Trophoblast cell (in vitro differentiated cells and primary cell): Measurements from ENCODE around the gene DHRS3.

ENCODE experiments used
- DNase-seq, 2 donors: peaks; one replicate each; pipeline ENCODE4 v3.0.0-alpha.2; 2016
- H2AFZ ChIP-seq: 2 replicates; pipeline ENCODE4 v1.6.1; 2013; ENCODE audit warnings: low read length, moderate library complexity, mild to moderate bottlenecking; ENCODE audit not compliant: insufficient read depth, poor library complexity
- H2AK5ac ChIP-seq: 2 replicates; pipeline ENCODE4 v1.6.1; 2013; ENCODE audit warnings: mild to moderate bottlenecking, low read length
- H2BK120ac ChIP-seq: 2 replicates; pipeline ENCODE4 v1.6.1; 2013; ENCODE audit warnings: low read length, mild to moderate bottlenecking, moderate library complexity; ENCODE audit not compliant: insufficient read depth, poor library complexity
- H2BK12ac ChIP-seq: 2 replicates; pipeline ENCODE4 v1.6.1; 2013; ENCODE audit warnings: mild to moderate bottlenecking, low read length, moderate library complexity
- H2BK5ac ChIP-seq: 2 replicates; pipeline ENCODE4 v1.6.1; 2013; ENCODE audit warnings: low read length, low read depth, moderate library complexity, mild to moderate bottlenecking; ENCODE audit not compliant: poor library complexity
- H3K14ac ChIP-seq: 2 replicates; pipeline ENCODE4 v1.6.1; 2013; ENCODE audit warnings: mild to moderate bottlenecking, low read length
- H3K18ac ChIP-seq: 2 replicates; pipeline ENCODE4 v1.6.1; 2013; ENCODE audit warnings: mild to moderate bottlenecking, low read length
- H3K23ac ChIP-seq: 2 replicates; pipeline ENCODE4 v1.6.1; 2013; ENCODE audit warnings: low read length
- H3K27ac ChIP-seq: 2 replicates; pipeline ENCODE4 v1.5.1; 2013; ENCODE audit warnings: low read depth, mild to moderate bottlenecking, inconsistent platforms, low read length, moderate library complexity
- H3K27me3 ChIP-seq: 2 replicates; pipeline ENCODE4 v1.6.1; 2013; ENCODE audit warnings: inconsistent platforms, mild to moderate bottlenecking, low read length, moderate library complexity; ENCODE audit not compliant: insufficient read depth
- H3K36me3 ChIP-seq, 2 experiments: 1 replicate in 1 of 2; 2 replicates in 1 of 2; pipeline ENCODE4 v1.6.1; 2013; ENCODE audit warnings: low read length in 2 of 2, mild to moderate bottlenecking in 2 of 2, moderate library complexity in 1 of 2; ENCODE audit not compliant: insufficient read depth in 2 of 2, control insufficient read depth in 1 of 2
- H3K4ac ChIP-seq: 2 replicates; pipeline ENCODE4 v1.6.1; 2013; ENCODE audit warnings: low read depth, mild to moderate bottlenecking, low read length, moderate library complexity
- H3K4me1 ChIP-seq, 2 experiments: 1 replicate in 1 of 2; 2 replicates in 1 of 2; pipeline ENCODE4 v1.6.1; 2013; ENCODE audit warnings: low read length in 2 of 2, mild to moderate bottlenecking in 2 of 2, moderate library complexity in 1 of 2; ENCODE audit not compliant: insufficient read depth in 2 of 2, control insufficient read depth in 1 of 2
- H3K4me2 ChIP-seq: 2 replicates; pipeline ENCODE4 v1.6.1; 2013; ENCODE audit warnings: inconsistent platforms, mild to moderate bottlenecking, low read length, moderate library complexity
- H3K4me3 ChIP-seq: 2 replicates; pipeline ENCODE4 v1.5.1; 2013; ENCODE audit warnings: mild to moderate bottlenecking, low read depth, low read length, inconsistent platforms
- H3K79me1 ChIP-seq: one replicate; pipeline ENCODE4 v1.6.1; 2013; ENCODE audit warnings: low read length
- H3K79me2 ChIP-seq: 2 replicates; pipeline ENCODE4 v1.6.1; 2013; ENCODE audit warnings: low read length, mild to moderate bottlenecking; ENCODE audit not compliant: control insufficient read depth, insufficient read depth, poor library complexity
- H3K9ac ChIP-seq: 2 replicates; pipeline ENCODE4 v1.6.1; 2013; ENCODE audit warnings: mild to moderate bottlenecking, low read length
- H3K9me3 ChIP-seq: 2 replicates; pipeline ENCODE4 v1.6.1; 2013; ENCODE audit warnings: low read depth, mild to moderate bottlenecking, control low read depth, inconsistent platforms, low read length; ENCODE audit not compliant: insufficient read depth
- H4K12ac ChIP-seq: 2 replicates; pipeline ENCODE4 v1.6.1; 2013; ENCODE audit warnings: low read depth, mild to moderate bottlenecking, low read length, moderate library complexity
- H4K8ac ChIP-seq: 2 replicates; pipeline ENCODE4 v1.6.1; 2013; ENCODE audit warnings: low read depth, mild to moderate bottlenecking, low read length, moderate library complexity
- H4K91ac ChIP-seq: one replicate; pipeline ENCODE4 v1.6.1; 2013; ENCODE audit warnings: low read depth, mild to moderate bottlenecking, low read length, moderate library complexity
- WGBS: extraction: QIAGEN DNeasy Blood & Tissue Kit; methylation state at CpG from one replicate; pipeline ENCODE4 v1.1.7; 2013; ENCODE audit warnings: missing lambda C conversion rate; ENCODE audit not compliant: insufficient read length, insufficient coverage; ENCODE audit errors: extremely low coverage; 5-methylcytosine and 5-hydroxymethylcytosine counted together

DHRS3 gene

GRCh38 chr1:12547586-12548225 lies 70.3 kb downstream of the DHRS3 start:
- Histone ChIP-seq H3K9me3 (no peaks in the 10 kb centered on the region), H3K79me1 (peaks cover 3% of the 10 kb centered on the region), H2BK120ac (no peak overlapping the region), H4K8ac (no peak overlapping the region), H3K4me1 (peaks cover 3 to 5% of the 10 kb centered on the region in 2 experiments), H2AK5ac (no peak overlapping the region), H3K23ac (no peak overlapping the region), H3K14ac (no peak overlapping the region), H3K36me3 (no peaks in the 10 kb centered on the region), H4K12ac (no peak overlapping the region), H2BK12ac (no peak overlapping the region), H3K4me2 (no peak overlapping the region), H3K27ac (no peak overlapping the region), H2BK5ac (no peak overlapping the region), H3K18ac (no peak overlapping the region), H3K4me3 (no peak overlapping the region), H3K9ac (no peak overlapping the region), H4K91ac (no peak overlapping the region), H2AFZ (no peak overlapping the region), H3K79me2 (no peaks in the 10 kb centered on the region), H3K27me3 (no peaks in the 10 kb centered on the region), H3K4ac (no peak overlapping the region)
- no peak for DNase-seq
- WGBS, result no CpG with 5 or more reads among the region's 20 CpGs

- WGBS, result no CpG with 5 or more reads among the region's 17 CpGs
- H3K4me3 ChIP-seq, result no peak overlapping the region
- H3K4me2 ChIP-seq, result no peak overlapping the region
- no peak overlapping the region for H2BK12ac ChIP-seq
- no peak overlapping the region for H4K91ac ChIP-seq
- no peaks in the 10 kb centered on the region for H3K36me3 ChIP-seq
- DNase-seq, result no peak
- no peak overlapping the region for H2BK120ac ChIP-seq
- H3K14ac ChIP-seq, result no peak overlapping the region
- H2AK5ac ChIP-seq, result no peak overlapping the region
- no peak overlapping the region for H4K8ac ChIP-seq
- H3K23ac ChIP-seq, result no peak overlapping the region
- H3K4me1 ChIP-seq, result peaks cover 3 to 5% of the 10 kb centered on the region in 2 experiments
- no peaks in the 10 kb centered on the region for H3K9me3 ChIP-seq
- no peak overlapping the region for H3K27ac ChIP-seq
- H3K4ac ChIP-seq, result no peak overlapping the region
- no peak overlapping the region for H2AFZ ChIP-seq
- no peak overlapping the region for H2BK5ac ChIP-seq
- H4K12ac ChIP-seq, result no peak overlapping the region
- H3K27me3 ChIP-seq, result no peaks in the 10 kb centered on the region
- H3K9ac ChIP-seq, result no peak overlapping the region
- H3K79me1 ChIP-seq, result peaks cover 3% of the 10 kb centered on the region
- H3K18ac ChIP-seq, result no peak overlapping the region
- no peaks in the 10 kb centered on the region for H3K79me2 ChIP-seq
Observed at GRCh38 chr1:12546771-12547585, 71.0 kb downstream of the DHRS3 start.

- no peak overlapping the region for H3K23ac ChIP-seq
- H3K27me3 ChIP-seq, result no peaks in the 10 kb centered on the region
- no peak overlapping the region for H2AK5ac ChIP-seq
- no peak overlapping the region for H3K4me2 ChIP-seq
- H3K27ac ChIP-seq, result no peak overlapping the region
- no peak for DNase-seq
- H3K9me3 ChIP-seq, result no peaks in the 10 kb centered on the region
- H4K91ac ChIP-seq, result no peak overlapping the region
- H3K4me1 ChIP-seq, result peaks cover 8 to 12% of the 10 kb centered on the region in 2 experiments
- H3K79me1 ChIP-seq, result peaks cover 3% of the 10 kb centered on the region
- H2BK12ac ChIP-seq, result no peak overlapping the region
- H4K8ac ChIP-seq, result no peak overlapping the region
- H3K9ac ChIP-seq, result no peak overlapping the region
- no CpG with 5 or more reads among the region's 8 CpGs for WGBS
- H3K4ac ChIP-seq, result no peak overlapping the region
- no peak overlapping the region for H2BK5ac ChIP-seq
- no peak overlapping the region for H2AFZ ChIP-seq
- H3K18ac ChIP-seq, result no peak overlapping the region
- H3K79me2 ChIP-seq, result no peaks in the 10 kb centered on the region
- no peak overlapping the region for H4K12ac ChIP-seq
- H2BK120ac ChIP-seq, result no peak overlapping the region
- no peak overlapping the region for H3K14ac ChIP-seq
- H3K36me3 ChIP-seq, result no peaks in the 10 kb centered on the region
- no peak overlapping the region for H3K4me3 ChIP-seq
Observed at GRCh38 chr1:12544992-12545391, 73.0 kb downstream of the DHRS3 start.

GRCh38 chr1:12544357-12544756 lies 73.7 kb downstream of the DHRS3 start:
- Histone ChIP-seq H3K79me1 (peaks cover 2% of the 10 kb centered on the region), H3K9me3 (no peaks in the 10 kb centered on the region), H2BK120ac (no peak overlapping the region), H3K4me3 (no peak overlapping the region), H3K18ac (no peak overlapping the region), H3K79me2 (no peaks in the 10 kb centered on the region), H3K23ac (no peak overlapping the region), H2AFZ (no peak overlapping the region), H2BK5ac (no peak overlapping the region), H3K4me2 (no peak overlapping the region), H3K27me3 (no peaks in the 10 kb centered on the region), H4K12ac (no peak overlapping the region), H3K4me1 (peaks cover 5 to 11% of the 10 kb centered on the region in 2 experiments), H2BK12ac (no peak overlapping the region), H4K91ac (no peak overlapping the region), H3K4ac (no peak overlapping the region), H3K9ac (no peak overlapping the region), H3K14ac (no peak overlapping the region), H2AK5ac (no peak overlapping the region), H3K27ac (no peak overlapping the region), H4K8ac (no peak overlapping the region), H3K36me3 (no peaks in the 10 kb centered on the region)
- WGBS, result no CpG with 5 or more reads among the region's 4 CpGs
- DNase-seq, result peak in 1 of 2 donors; percentile 64
